ENCODE results near the gene LYRM4. TPM values are rescaled to one million over a fixed set of nuclear protein-coding genes. Genes with fewer than 3 reads are reported as not detected.

Gene LYRM4
- total and polyA plus RNA-seq, 2 donors = 20.6 to 20.8 TPM

DNA sequence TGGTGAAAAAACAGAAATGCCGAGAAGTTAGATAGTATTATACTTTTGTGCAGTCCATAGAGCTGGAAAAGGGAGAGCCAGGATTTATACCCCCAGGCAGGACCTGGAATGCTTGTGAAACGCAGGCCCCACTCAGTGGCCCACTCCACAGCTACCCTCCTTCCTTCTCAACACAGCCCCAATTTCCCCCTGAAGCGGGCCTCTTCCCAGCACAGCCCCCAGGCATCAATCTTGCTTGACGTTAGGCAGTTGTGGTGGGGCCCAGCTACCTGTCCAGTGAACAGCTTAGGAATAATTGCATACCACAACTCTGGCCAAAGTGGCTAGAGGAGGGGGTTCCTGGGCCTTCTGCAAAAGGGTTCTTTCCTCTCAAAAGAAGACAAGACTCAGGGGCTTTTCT, 114.4 kb downstream of the LYRM4 start:
- Histone ChIP-seq H3K4me3 (ENCODE audit: low read depth, low read length) (no peak overlapping the region), H3K4me1 (ENCODE audit: insufficient read depth) (no peaks in the 10 kb centered on the region), H3K27ac (ENCODE audit: low read depth) (no peak overlapping the region), H3K36me3 (ENCODE audit: insufficient read depth) (no peaks in the 10 kb centered on the region)
- 91% methylated on average over 4 of the region's 4 CpGs for WGBS
- DNase-seq (ENCODE audit: extremely low spot score) = no peak

GRCh38 chr6:5143634-5144311, 117.0 kb downstream of the LYRM4 start:
- WGBS = 43% methylated on average over 9 of the region's 9 CpGs
- Histone ChIP-seq H3K27ac (ENCODE audit: low read depth) (no peak overlapping the region), H3K4me3 (ENCODE audit: low read depth, low read length) (no peak overlapping the region), H3K4me1 (ENCODE audit: insufficient read depth) (no peaks in the 10 kb centered on the region), H3K36me3 (ENCODE audit: insufficient read depth) (no peaks in the 10 kb centered on the region)
- DNase-seq (ENCODE audit: extremely low spot score) = peak; percentile 62

GRCh38 chr6:5142915-5143314, 117.8 kb downstream of the LYRM4 start:
- DNase-seq (ENCODE audit: extremely low spot score) = no peak

GRCh38 chr6:5142131-5142530, 118.6 kb downstream of the LYRM4 start:
- 99% methylated on average over 4 of the region's 4 CpGs for WGBS
- Histone ChIP-seq H3K27ac (ENCODE audit: low read depth) (no peak overlapping the region), H3K36me3 (ENCODE audit: insufficient read depth) (no peaks in the 10 kb centered on the region), H3K4me1 (ENCODE audit: insufficient read depth) (no peaks in the 10 kb centered on the region), H3K4me3 (ENCODE audit: low read depth, low read length) (no peak overlapping the region)
- DNase-seq (ENCODE audit: extremely low spot score) = no peak

More at GRCh38 chr6:5142915-5143314, 117.8 kb downstream of the LYRM4 start:
- Histone ChIP-seq H3K4me3 (ENCODE audit: low read depth, low read length) (no peak overlapping the region), H3K27ac (ENCODE audit: low read depth) (no peak overlapping the region), H3K36me3 (ENCODE audit: insufficient read depth) (no peaks in the 10 kb centered on the region), H3K4me1 (ENCODE audit: insufficient read depth) (no peaks in the 10 kb centered on the region)
- WGBS = 91% methylated on average over 11 of the region's 11 CpGs

GRCh38 chr6:5141046-5141445, 119.7 kb downstream of the LYRM4 start:
- Histone ChIP-seq H3K4me1 (ENCODE audit: insufficient read depth) (no peaks in the 10 kb centered on the region), H3K4me3 (ENCODE audit: low read depth, low read length) (no peak overlapping the region), H3K27ac (ENCODE audit: low read depth) (no peak overlapping the region), H3K36me3 (ENCODE audit: insufficient read depth) (no peaks in the 10 kb centered on the region)
- no peak for DNase-seq (ENCODE audit: extremely low spot score)
- WGBS = 96% methylated on average over 3 of the region's 3 CpGs

GRCh38 chr6:5139828-5140771, 120.7 kb downstream of the LYRM4 start:
- WGBS = 89% methylated on average over 12 of the region's 12 CpGs
- H3K4me3 ChIP-seq (ENCODE audit: low read depth, low read length) = no peak overlapping the region
- no peaks in the 10 kb centered on the region for H3K4me1 ChIP-seq (ENCODE audit: insufficient read depth)
- H3K27ac ChIP-seq (ENCODE audit: low read depth) = no peak overlapping the region
- DNase-seq (ENCODE audit: extremely low spot score) = no peak
- no peaks in the 10 kb centered on the region for H3K36me3 ChIP-seq (ENCODE audit: insufficient read depth)

GRCh38 chr6:5138995-5139827, 121.5 kb downstream of the LYRM4 start:
- H3K4me3 ChIP-seq (ENCODE audit: low read depth, low read length) = no peak overlapping the region
- no peaks in the 10 kb centered on the region for H3K36me3 ChIP-seq (ENCODE audit: insufficient read depth)
- WGBS = 85% methylated on average over 13 of the region's 13 CpGs
- no peak for DNase-seq (ENCODE audit: extremely low spot score)
- no peak overlapping the region for H3K27ac ChIP-seq (ENCODE audit: low read depth)
- no peaks in the 10 kb centered on the region for H3K4me1 ChIP-seq (ENCODE audit: insufficient read depth)

DNA sequence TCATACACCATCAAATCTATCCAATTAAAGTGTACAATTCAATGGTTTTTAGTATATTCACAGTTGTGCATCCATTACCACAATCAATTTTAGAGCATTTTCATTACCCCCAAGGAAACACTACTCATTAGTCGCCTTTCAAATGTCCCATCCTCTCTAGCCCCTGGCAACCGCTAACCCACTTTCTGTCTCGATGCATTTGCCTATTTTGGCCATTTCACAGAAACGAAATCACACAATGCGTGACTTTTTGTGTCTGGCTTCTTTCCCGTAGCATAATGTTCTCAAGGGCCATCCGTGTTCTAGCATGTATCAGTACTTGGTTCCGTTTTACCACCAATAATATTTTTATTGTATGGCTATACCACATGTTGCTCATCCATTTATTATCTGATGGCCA, 123.9 kb downstream of the LYRM4 start:
- Histone ChIP-seq H3K27ac (ENCODE audit: low read depth) (no peak overlapping the region), H3K36me3 (ENCODE audit: insufficient read depth) (no peaks in the 10 kb centered on the region), H3K4me1 (ENCODE audit: insufficient read depth) (no peaks in the 10 kb centered on the region), H3K4me3 (ENCODE audit: low read depth, low read length) (no peak overlapping the region)
- WGBS = 95% methylated on average over 8 of the region's 8 CpGs
- no peak for DNase-seq (ENCODE audit: extremely low spot score)

DNA sequence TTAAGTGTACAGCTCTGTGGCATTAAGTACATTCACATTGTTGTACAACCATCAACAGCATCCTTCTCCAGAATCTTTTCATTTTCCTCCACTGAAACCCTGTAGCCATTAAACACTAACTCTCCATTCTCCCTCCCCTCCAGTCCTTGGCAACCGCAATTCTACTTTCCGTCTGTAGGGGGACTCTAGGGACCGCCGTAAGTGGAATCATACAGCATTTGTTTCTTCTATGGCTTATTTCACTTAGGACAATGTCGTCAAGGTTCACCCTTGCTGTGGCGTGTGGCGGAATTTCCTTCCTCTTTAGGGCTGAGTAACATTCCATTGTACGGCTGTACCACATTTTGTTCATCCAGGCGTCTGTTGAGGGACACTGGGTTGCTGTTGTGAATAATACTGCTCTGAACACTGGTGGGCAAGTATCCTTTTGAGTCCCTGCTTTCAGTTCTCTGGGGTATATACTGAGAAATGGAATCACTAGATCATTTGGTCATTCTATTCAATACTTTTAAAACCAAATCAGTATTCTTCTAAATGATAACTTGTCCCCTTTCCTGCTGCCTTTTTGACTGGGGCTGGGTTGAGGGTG, 124.9 kb downstream of the LYRM4 start:
- Histone ChIP-seq H3K4me3 (ENCODE audit: low read depth, low read length) (no peak overlapping the region), H3K36me3 (ENCODE audit: insufficient read depth) (no peaks in the 10 kb centered on the region), H3K27ac (ENCODE audit: low read depth) (no peak overlapping the region), H3K4me1 (ENCODE audit: insufficient read depth) (no peaks in the 10 kb centered on the region)
- DNase-seq (ENCODE audit: extremely low spot score) = no peak
- WGBS = 65% methylated on average over 9 of the region's 9 CpGs

DNA sequence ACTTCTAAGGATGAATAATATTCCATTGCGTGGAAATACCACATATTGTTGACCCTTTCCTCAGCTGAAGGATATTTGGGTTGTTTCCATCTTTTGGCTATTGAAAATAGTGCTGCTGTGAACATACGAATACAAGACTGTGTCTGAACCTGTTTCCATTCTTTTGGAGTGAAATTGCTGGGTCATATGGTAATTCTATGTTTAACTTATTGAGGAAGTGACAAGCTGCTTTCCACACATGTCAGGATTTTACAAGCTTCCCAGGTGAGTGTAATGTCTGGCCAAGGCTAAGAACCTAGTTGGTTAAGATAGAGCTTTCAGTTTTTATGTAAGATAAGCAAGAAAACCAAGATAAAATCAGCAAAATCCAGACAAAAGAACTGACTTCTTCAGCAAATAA, 126.8 kb downstream of the LYRM4 start:
- H3K27ac ChIP-seq (ENCODE audit: low read depth) = no peak overlapping the region
- H3K4me3 ChIP-seq (ENCODE audit: low read depth, low read length) = no peak overlapping the region
- no peak for DNase-seq (ENCODE audit: extremely low spot score)
- no peaks in the 10 kb centered on the region for H3K36me3 ChIP-seq (ENCODE audit: insufficient read depth)
- 81% methylated on average over 2 of the region's 2 CpGs for WGBS
- no peaks in the 10 kb centered on the region for H3K4me1 ChIP-seq (ENCODE audit: insufficient read depth)

DNA sequence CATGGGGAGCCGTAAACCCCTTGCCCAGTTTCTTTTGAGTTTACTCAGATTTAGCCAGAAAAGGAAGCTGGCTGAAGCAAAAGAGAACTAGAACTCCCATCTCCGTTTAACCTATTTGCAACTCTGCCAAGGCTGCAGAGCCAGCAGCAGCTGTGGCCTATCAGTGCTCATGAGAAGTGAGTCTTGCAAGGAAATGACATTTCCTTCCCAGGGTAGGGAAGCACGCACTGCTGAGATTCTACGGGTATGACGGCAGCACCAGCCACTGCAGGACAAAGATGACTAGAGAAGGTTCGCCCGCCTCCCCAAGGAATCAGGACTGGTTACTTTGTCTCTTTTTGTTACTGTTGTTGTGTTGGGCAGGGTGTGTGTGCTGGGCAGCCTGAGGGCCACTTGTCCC, 128.0 kb downstream of the LYRM4 start:
- Histone ChIP-seq H3K27ac (ENCODE audit: low read depth) (no peak overlapping the region), H3K36me3 (ENCODE audit: insufficient read depth) (no peaks in the 10 kb centered on the region), H3K4me1 (ENCODE audit: insufficient read depth) (no peaks in the 10 kb centered on the region), H3K4me3 (ENCODE audit: low read depth, low read length) (no peak overlapping the region)
- WGBS = 13% methylated on average over 7 of the region's 7 CpGs
- DNase-seq (ENCODE audit: extremely low spot score) = no peak

DNA sequence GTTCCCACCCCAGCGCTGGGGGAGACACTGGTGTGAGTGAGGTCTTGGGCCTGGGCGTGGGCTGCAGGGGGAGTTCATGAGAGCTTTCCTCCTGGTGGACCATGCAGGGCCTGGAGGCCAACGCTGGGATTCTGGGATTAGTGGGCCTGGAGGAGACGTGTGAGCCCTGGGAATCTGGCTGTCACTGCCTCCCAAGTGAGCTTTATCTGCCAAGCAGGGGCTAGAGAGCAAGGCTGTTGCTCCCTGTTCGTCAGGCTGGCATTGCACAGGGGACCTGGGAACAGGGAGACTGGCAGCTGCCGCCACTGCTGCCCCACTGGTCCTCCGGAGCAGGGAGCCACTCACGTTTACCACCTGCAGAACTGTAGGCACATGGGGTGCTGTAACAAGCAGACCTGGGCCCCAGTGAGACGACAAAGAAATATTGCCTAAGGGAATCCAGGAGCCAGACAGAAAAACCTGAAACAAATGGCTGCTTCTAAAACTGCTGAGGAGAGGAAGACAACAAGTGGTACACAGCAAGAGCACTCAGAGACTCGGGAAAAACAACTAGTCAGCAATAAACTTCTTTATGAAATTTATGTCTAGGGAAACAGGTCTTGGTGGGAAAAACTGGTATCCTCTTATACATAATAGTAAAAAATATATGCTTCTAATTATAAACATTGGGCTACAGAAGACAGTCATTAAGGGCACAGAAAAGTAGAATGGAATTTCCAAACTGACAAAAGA, 130.4 kb downstream of the LYRM4 start:
- H3K36me3 ChIP-seq (ENCODE audit: insufficient read depth) = no peaks in the 10 kb centered on the region
- WGBS = 81% methylated on average over 10 of the region's 10 CpGs

GRCh38 chr6:5128351-5128750, 132.4 kb downstream of the LYRM4 start:
- Histone ChIP-seq H3K4me3 (ENCODE audit: low read depth, low read length) (no peak overlapping the region), H3K4me1 (ENCODE audit: insufficient read depth) (no peaks in the 10 kb centered on the region), H3K36me3 (ENCODE audit: insufficient read depth) (no peaks in the 10 kb centered on the region), H3K27ac (ENCODE audit: low read depth) (no peak overlapping the region)
- 87% methylated on average over 4 of the region's 4 CpGs for WGBS
- DNase-seq (ENCODE audit: extremely low spot score) = no peak

More for the DNA sequence above, 130.4 kb downstream of the LYRM4 start:
- H3K4me3 ChIP-seq (ENCODE audit: low read depth, low read length) = no peak overlapping the region
- H3K27ac ChIP-seq (ENCODE audit: low read depth) = no peak overlapping the region
- DNase-seq (ENCODE audit: extremely low spot score) = no peak
- H3K4me1 ChIP-seq (ENCODE audit: insufficient read depth) = no peaks in the 10 kb centered on the region
